Muscle of leg (tissue), 16 donors: ENCODE measurements around the gene ERI3. TPM values are rescaled to one million over a fixed set of nuclear protein-coding genes. Genes with fewer than 3 reads are reported as not detected.

ENCODE experiments used
- DNase-seq: peaks from one replicate; pipeline ENCODE4 v3.0.0; 2013
- H3K27ac ChIP-seq: one replicate; pipeline ENCODE4 v1.5.1; 2013; ENCODE audit warnings: mild to moderate bottlenecking, low read length, control low read depth
- H3K27me3 ChIP-seq: one replicate; pipeline ENCODE4 v1.6.1; 2013; ENCODE audit warnings: low read length; ENCODE audit not compliant: control insufficient read depth, insufficient read depth
- H3K36me3 ChIP-seq: one replicate; pipeline ENCODE4 v1.6.1; 2013; ENCODE audit warnings: low read length; ENCODE audit not compliant: control insufficient read depth, insufficient read depth
- H3K4me1 ChIP-seq: one replicate; pipeline ENCODE4 v1.6.1; 2013; ENCODE audit warnings: low read length; ENCODE audit not compliant: control insufficient read depth, insufficient read depth
- H3K4me3 ChIP-seq: one replicate; pipeline ENCODE4 v1.5.1; 2013; ENCODE audit warnings: low read length, control low read depth
- H3K9me3 ChIP-seq: replicated peaks from 2 replicates; pipeline ENCODE4 v1.6.1; 2013; ENCODE audit warnings: low read depth, low read length; ENCODE audit not compliant: control insufficient read depth
- WGBS: methylation state at CpG from one replicate; pipeline ENCODE4 v1.1.5; 2013; ENCODE audit warnings: missing lambda C conversion rate; ENCODE audit not compliant: insufficient coverage; 5-methylcytosine and 5-hydroxymethylcytosine counted together
- long read RNA-seq, 11 donors: transcript quantifications; one replicate each; lab custom pipeline, GENCODE V29; 2026
- polyA plus RNA-seq, 8 donors: library from polyadenylated mRNA; unstranded; fragments of 120-200 nt; gene quantifications; one replicate each; pipeline versions ENCODE4 v1.2.1 to v1.2.3, GENCODE V29; 2013; ENCODE audit warnings: inconsistent platforms in 1 of 8, low replicate concordance in 1 of 8; ENCODE audit not compliant: insufficient read length in 8 of 8, insufficient read depth in 1 of 8
- total RNA-seq: library from RNA; stranded (reverse); fragments of 120-200 nt; gene quantifications from one replicate; pipeline ENCODE4 v1.2.4, GENCODE V29; 2013

ERI3 gene
- total RNA-seq (53.8 TPM), polyA plus RNA-seq (10 to 100 TPM; 46.7 to 57.2 (median 52.0) TPM)
- long read RNA-seq, donor 1, transcript ERI3-201 (9 exons, 1,684 nt), result major isoform, 5 of 5 reads
- long read RNA-seq, donor 1, partial matches to known transcripts, result 0 of 5 reads
- long read RNA-seq, donor 1, other reads (novel, unspliced or antisense), result 0 of 5 reads
- long read RNA-seq, donor 2, result 0 reads
- long read RNA-seq, donor 3, transcript ERI3-201 (9 exons, 1,684 nt), result major isoform, 9 of 15 reads
- long read RNA-seq, donor 3, partial matches to known transcripts, result 6 of 15 reads
- long read RNA-seq, donor 3, other reads (novel, unspliced or antisense), result 0 of 15 reads
- long read RNA-seq, donor 4, transcript ERI3-201 (9 exons, 1,684 nt), result major isoform, 5 of 10 reads
- long read RNA-seq, donor 4, partial matches to known transcripts, result 5 of 10 reads
- long read RNA-seq, donor 4, other reads (novel, unspliced or antisense), result 0 of 10 reads
- long read RNA-seq, donor 5, transcript ERI3-201 (9 exons, 1,684 nt), result major isoform, 7 of 48 reads
- long read RNA-seq, donor 5, partial matches to known transcripts, result 34 of 48 reads
- long read RNA-seq, donor 5, other reads (novel, unspliced or antisense), result 7 of 48 reads
- long read RNA-seq, donor 6, transcript ERI3-201 (9 exons, 1,684 nt), result major isoform, 10 of 46 reads
- long read RNA-seq, donor 6, partial matches to known transcripts, result 23 of 46 reads
- long read RNA-seq, donor 6, other reads (novel, unspliced or antisense), result 13 of 46 reads
- long read RNA-seq, donor 7, partial matches to known transcripts, result 8 of 12 reads
- long read RNA-seq, donor 7, other reads (novel, unspliced or antisense), result 0 of 12 reads
- long read RNA-seq, donor 8, transcript ERI3-201 (9 exons, 1,684 nt), result major isoform, 5 of 16 reads
- long read RNA-seq, donor 8, partial matches to known transcripts, result 11 of 16 reads
- long read RNA-seq, donor 8, other reads (novel, unspliced or antisense), result 0 of 16 reads
- long read RNA-seq, donor 9, partial matches to known transcripts, result 5 of 6 reads
- long read RNA-seq, donor 9, other reads (novel, unspliced or antisense), result 0 of 6 reads
- long read RNA-seq, donor 10, partial matches to known transcripts, result 9 of 13 reads
- long read RNA-seq, donor 10, other reads (novel, unspliced or antisense), result 0 of 13 reads
- long read RNA-seq, donor 11, transcript ERI3-201 (9 exons, 1,684 nt), result major isoform, 7 of 12 reads
- long read RNA-seq, donor 11, partial matches to known transcripts, result 0 of 12 reads
- long read RNA-seq, donor 11, other reads (novel, unspliced or antisense), result 5 of 12 reads

- Histone ChIP-seq H3K27ac (peak within 1 kb of the TSS; percentile 9), H3K9me3 (no peaks in the 10 kb centered on the region)
- peak; percentile 99 for DNase-seq
Measured at GRCh38 chr1:44354840-44355581, at the start of gene ERI3. ERI3 (minus strand) TSS chr1:44355257; CDS start chr1:44355026, 231 bp downstream.

GRCh38 chr1:44401256-44402228 is 46.5 kb upstream of the ERI3 start:
- peaks cover 14% of the 10 kb centered on the region for H3K4me1 ChIP-seq
- 92% methylated on average over 2 of the region's 12 CpGs for WGBS
- no peaks in the 10 kb centered on the region for H3K9me3 ChIP-seq
- no peaks in the 10 kb centered on the region for H3K36me3 ChIP-seq
- H3K4me3 ChIP-seq, result no peak overlapping the region
- peaks cover 42% of the 10 kb centered on the region for H3K27me3 ChIP-seq
- no peak overlapping the region for H3K27ac ChIP-seq
- DNase-seq, result no peak

More at GRCh38 chr1:44354840-44355581, at the start of gene ERI3:
- Histone ChIP-seq H3K36me3 (peaks cover 2% of the 10 kb centered on the region), H3K4me1 (peaks cover 13% of the 10 kb centered on the region), H3K4me3 (peak within 1 kb of the TSS; percentile 76), H3K27me3 (no peaks in the 10 kb centered on the region)
- 0% methylated on average over 58 of the region's 65 CpGs for WGBS

- H3K27ac ChIP-seq, result no peak overlapping the region
- no peaks in the 10 kb centered on the region for H3K4me1 ChIP-seq
- WGBS, result 77% methylated on average over 1 of the region's 1 CpG
- no peak overlapping the region for H3K4me3 ChIP-seq
- H3K9me3 ChIP-seq, result no peaks in the 10 kb centered on the region
- H3K36me3 ChIP-seq, result no peaks in the 10 kb centered on the region
- H3K27me3 ChIP-seq, result peaks cover 8% of the 10 kb centered on the region
- DNase-seq, result no peak
Measured at GRCh38 chr1:44390277-44390676, 35.2 kb upstream of the ERI3 start.

GRCh38 chr1:44389437-44389836 is 34.4 kb upstream of the ERI3 start:
- no peaks in the 10 kb centered on the region for H3K9me3 ChIP-seq
- H3K36me3 ChIP-seq, result no peaks in the 10 kb centered on the region
- 73% methylated on average over 1 of the region's 1 CpG for WGBS
- no peak for DNase-seq
- H3K27me3 ChIP-seq, result peaks cover 4% of the 10 kb centered on the region
- no peak overlapping the region for H3K4me3 ChIP-seq
- no peak overlapping the region for H3K27ac ChIP-seq
- H3K4me1 ChIP-seq, result no peaks in the 10 kb centered on the region

- DNase-seq, result no peak
- no peak overlapping the region for H3K4me3 ChIP-seq
- no CpG with 5 or more reads among the region's 2 CpGs for WGBS
- H3K27me3 ChIP-seq, result peaks cover 6% of the 10 kb centered on the region
- no peak overlapping the region for H3K27ac ChIP-seq
- H3K9me3 ChIP-seq, result no peaks in the 10 kb centered on the region
- H3K4me1 ChIP-seq, result no peaks in the 10 kb centered on the region
- H3K36me3 ChIP-seq, result no peaks in the 10 kb centered on the region
Measured at GRCh38 chr1:44388551-44388950, 33.5 kb upstream of the ERI3 start.

- Histone ChIP-seq H3K27me3 (peaks cover 4% of the 10 kb centered on the region), H3K9me3 (no peaks in the 10 kb centered on the region), H3K4me1 (no peaks in the 10 kb centered on the region), H3K36me3 (no peaks in the 10 kb centered on the region), H3K4me3 (no peak overlapping the region), H3K27ac (no peak overlapping the region)
- DNase-seq, result no peak
- WGBS, result 60% methylated on average over 1 of the region's 3 CpGs
Measured at GRCh38 chr1:44380666-44381177, 25.7 kb upstream of the ERI3 start.

- no peak overlapping the region for H3K4me3 ChIP-seq
- WGBS, result 47% methylated on average over 9 of the region's 12 CpGs
- DNase-seq, result peak; percentile 48
- H3K36me3 ChIP-seq, result no peaks in the 10 kb centered on the region
- H3K4me1 ChIP-seq, result no peaks in the 10 kb centered on the region
- no peaks in the 10 kb centered on the region for H3K9me3 ChIP-seq
- H3K27ac ChIP-seq, result no peak overlapping the region
- peaks cover 2% of the 10 kb centered on the region for H3K27me3 ChIP-seq
Measured at GRCh38 chr1:44377925-44378784, 23.1 kb upstream of the ERI3 start.

- Histone ChIP-seq H3K4me3 (no peak overlapping the region), H3K27me3 (peaks cover 2% of the 10 kb centered on the region), H3K4me1 (no peaks in the 10 kb centered on the region), H3K36me3 (no peaks in the 10 kb centered on the region), H3K27ac (no peak overlapping the region), H3K9me3 (no peaks in the 10 kb centered on the region)
- WGBS, result 100% methylated on average over 5 of the region's 6 CpGs
- DNase-seq, result no peak
Measured at GRCh38 chr1:44375547-44375946, 20.5 kb upstream of the ERI3 start.
